T-helper 1 cell treated with Interleukin-12 subunit alpha and Interleukin-12 subunit beta and Interleukin-4 antibody, amounts not matched to agents 30 ng/mL and 1 ng/mL, for 36 hours (primary cell): ENCODE measurements around the gene CDT1. TPM values are rescaled to one million over a fixed set of nuclear protein-coding genes. Genes with fewer than 3 reads are reported as not detected.
"Not testable (repeated sequence)": the region's sequence is repeated elsewhere in the genome, so short reads cannot be mapped to it uniquely, and the experiment has no call there.

Experiments used
- intact Hi-C: fragments of 100-400 bp; cut with micrococcal nuclease; formaldehyde crosslinking; loops from one replicate; pipeline ENCODE4 v1.15.1; 2024
- total RNA-seq: library from RNA; stranded (reverse); gene quantifications from 2 replicates; pipeline ENCODE4 v1.2.3, GENCODE V29; 2022

The CDT1 gene
- total RNA-seq, 1 donor from 2014 or later, result 78.9 TPM

GRCh38 chr16:88815227-88815626, 11.6 kb downstream of the CDT1 start:
- intact Hi-C loops, result no loop called here

GRCh38 chr16:88815901-88816589, 12.5 kb downstream of the CDT1 start:
- intact Hi-C loops, result loop anchor here (1.0 kb wide), 3 partner anchors 41 to 400 kb away; partner anchors contain the start of gene TRAPPC2L

GRCh38 chr16:88816736-88817535, 13.3 kb downstream of the CDT1 start:
- intact Hi-C loops, result loop anchor here (1.0 kb wide), 3 partner anchors 40 to 399 kb away; partner anchors contain the start of gene TRAPPC2L

GRCh38 chr16:88817785-88818574, 14.4 kb downstream of the CDT1 start:
- intact Hi-C loops, result no loop called here

GRCh38 chr16:88818575-88818874, 14.9 kb downstream of the CDT1 start:
- intact Hi-C loops, result no loop called here

- intact Hi-C loops, result no loop called here
Observed at GRCh38 chr16:88819126-88819525, 15.5 kb downstream of the CDT1 start.

- intact Hi-C loops, result no loop called here
Observed at GRCh38 chr16:88820385-88821025, 16.9 kb downstream of the CDT1 start.

- intact Hi-C loops, result no loop called here
Observed at GRCh38 chr16:88821168-88821850, 17.7 kb downstream of the CDT1 start.

GRCh38 chr16:88822281-88823040, 18.9 kb downstream of the CDT1 start:
- intact Hi-C loops, result no loop called here

GRCh38 chr16:88823646-88824045, 20.1 kb downstream of the CDT1 start:
- intact Hi-C loops, result not testable (repeated sequence)

GRCh38 chr16:88824256-88825077, 20.9 kb downstream of the CDT1 start:
- intact Hi-C loops, result no loop called here

GRCh38 chr16:88825146-88825545, 21.6 kb downstream of the CDT1 start:
- intact Hi-C loops, result no loop called here

- intact Hi-C loops, result no loop called here
Observed at GRCh38 chr16:88826070-88826840, 22.7 kb downstream of the CDT1 start.

GRCh38 chr16:88827727-88828126, 24.1 kb downstream of the CDT1 start:
- intact Hi-C loops, result no loop called here

GRCh38 chr16:88828711-88829110, 25.1 kb downstream of the CDT1 start:
- intact Hi-C loops, result no loop called here

GRCh38 chr16:88830258-88830657, 26.7 kb downstream of the CDT1 start:
- intact Hi-C loops, result no loop called here

- intact Hi-C loops, result no loop called here
Observed at GRCh38 chr16:88830783-88831182, 27.2 kb downstream of the CDT1 start.

- intact Hi-C loops, result no loop called here
Observed at GRCh38 chr16:88831838-88832237, 28.2 kb downstream of the CDT1 start.

- intact Hi-C loops, result no loop called here
Observed at GRCh38 chr16:88833086-88833485, 29.5 kb downstream of the CDT1 start.
